Ovary (tissue), 3 donors: Measurements from ENCODE around the gene WDR93.

Experiments
- EP300 ChIP-seq: sonication (generic); formaldehyde crosslinking; IDR thresholded peaks from one replicate; pipeline ENCODE4 v1.6.1; 2017; ENCODE audit warnings: antibody characterized with exemption
- POLR2A ChIP-seq: fragments of 450-650 bp; IDR thresholded peaks from one replicate; pipeline ENCODE4 v1.6.1; 2017; ENCODE audit warnings: antibody characterized with exemption, mild to moderate bottlenecking, moderate library complexity
- TF ChIP-seq, protein P1 (sequence below), 3 donors: fragments of 450-650 bp in 2 of 3; fragments of 200-600 bp in 1 of 3; IDR thresholded peaks; one replicate each; pipeline versions ENCODE4 v1.5.1 to v1.8.0; 2016 to 2022; ENCODE audit warnings: antibody characterized with exemption in 3 of 3, mild to moderate bottlenecking in 1 of 3
- donor health status: DM: no; HTN: no; CAD: no.

- TF ChIP-seq, protein P1, sequence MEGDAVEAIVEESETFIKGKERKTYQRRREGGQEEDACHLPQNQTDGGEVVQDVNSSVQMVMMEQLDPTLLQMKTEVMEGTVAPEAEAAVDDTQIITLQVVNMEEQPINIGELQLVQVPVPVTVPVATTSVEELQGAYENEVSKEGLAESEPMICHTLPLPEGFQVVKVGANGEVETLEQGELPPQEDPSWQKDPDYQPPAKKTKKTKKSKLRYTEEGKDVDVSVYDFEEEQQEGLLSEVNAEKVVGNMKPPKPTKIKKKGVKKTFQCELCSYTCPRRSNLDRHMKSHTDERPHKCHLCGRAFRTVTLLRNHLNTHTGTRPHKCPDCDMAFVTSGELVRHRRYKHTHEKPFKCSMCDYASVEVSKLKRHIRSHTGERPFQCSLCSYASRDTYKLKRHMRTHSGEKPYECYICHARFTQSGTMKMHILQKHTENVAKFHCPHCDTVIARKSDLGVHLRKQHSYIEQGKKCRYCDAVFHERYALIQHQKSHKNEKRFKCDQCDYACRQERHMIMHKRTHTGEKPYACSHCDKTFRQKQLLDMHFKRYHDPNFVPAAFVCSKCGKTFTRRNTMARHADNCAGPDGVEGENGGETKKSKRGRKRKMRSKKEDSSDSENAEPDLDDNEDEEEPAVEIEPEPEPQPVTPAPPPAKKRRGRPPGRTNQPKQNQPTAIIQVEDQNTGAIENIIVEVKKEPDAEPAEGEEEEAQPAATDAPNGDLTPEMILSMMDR (IDR thresholded peaks at IDR 0.05) = no peak
- TF ChIP-seq POLR2A (no peak), EP300 (no peak)
Observed at GRCh38 chr15:89769366-89769765, 78.8 kb downstream of the WDR93 start.
